G401 (cell line): ENCODE data around the gene BOK. TPM values are rescaled to one million over a fixed set of nuclear protein-coding genes. Genes with fewer than 3 reads are reported as not detected.

Source experiments
- DNase-seq: peaks from one replicate; pipeline ENCODE4 v3.0.0-alpha.2; 2015; ENCODE audit warnings: low spot score
- in situ Hi-C: cut with HindIII; loops from 2 replicates; pipeline ENCODE4 v1.10.0; 2016; ENCODE audit warnings: low sequenced_read_pairs, mixed read lengths
- total RNA-seq: library from RNA; depleted of rRNA; stranded (reverse); fragments of >200 nt; shearing (Covaris generic); gene quantifications from 2 replicates; pipeline ENCODE4 v1.2.3, GENCODE V29; 2014

Gene BOK
- total RNA-seq, 1 experiment from 2014 or later: 36.3 TPM

GRCh38 chr2:241535871-241536655, 22.5 kb upstream of the BOK start:
- DNase-seq: no peak
- in situ Hi-C loops: no loop called here

GRCh38 chr2:241538838-241539615, 19.5 kb upstream of the BOK start:
- DNase-seq: no peak
- in situ Hi-C loops: no loop called here

GRCh38 chr2:241539616-241540374, 18.8 kb upstream of the BOK start:
- DNase-seq: no peak
- in situ Hi-C loops: no loop called here

GRCh38 chr2:241540401-241540770, 18.2 kb upstream of the BOK start:
- no peak for DNase-seq
- in situ Hi-C loops: no loop called here

- in situ Hi-C loops: no loop called here
- DNase-seq: peak; percentile 36
These were observed 17.6 kb upstream of the BOK start for GRCh38 chr2:241540771-241541561.

- in situ Hi-C loops: no loop called here
- no peak for DNase-seq
These were observed 16.8 kb upstream of the BOK start for GRCh38 chr2:241541564-241542277.

GRCh38 chr2:241542278-241542605, 16.3 kb upstream of the BOK start:
- in situ Hi-C loops: no loop called here
- no peak for DNase-seq

GRCh38 chr2:241545106-241545505, 13.4 kb upstream of the BOK start:
- DNase-seq: no peak
- in situ Hi-C loops: no loop called here

GRCh38 chr2:241545523-241546473, 12.7 kb upstream of the BOK start:
- in situ Hi-C loops: no loop called here

GRCh38 chr2:241546771-241547498, 11.6 kb upstream of the BOK start:
- DNase-seq: no peak
- in situ Hi-C loops: no loop called here

More at GRCh38 chr2:241545523-241546473, 12.7 kb upstream of the BOK start:
- DNase-seq: no peak

- in situ Hi-C loops: no loop called here
- DNase-seq: no peak
These were observed 10.6 kb upstream of the BOK start for GRCh38 chr2:241547781-241548450.

- in situ Hi-C loops: no loop called here
- no peak for DNase-seq
These were observed 10.1 kb upstream of the BOK start for GRCh38 chr2:241548451-241548835.

- no peak for DNase-seq
- in situ Hi-C loops: no loop called here
These were observed 7.6 kb upstream of the BOK start for GRCh38 chr2:241550616-241551580.

- no peak for DNase-seq
- in situ Hi-C loops: no loop called here
These were observed 6.9 kb upstream of the BOK start for GRCh38 chr2:241551599-241551997.

GRCh38 chr2:241551998-241552737, 6.4 kb upstream of the BOK start:
- in situ Hi-C loops: no loop called here

More at GRCh38 chr2:241551998-241552737, 6.4 kb upstream of the BOK start:
- DNase-seq: no peak
